Measurements from ENCODE around the gene KCNN3.
A peak's percentile ranks its signal among the peaks of the same experiment; 100 is the strongest.

The KCNN3 gene

DNA sequence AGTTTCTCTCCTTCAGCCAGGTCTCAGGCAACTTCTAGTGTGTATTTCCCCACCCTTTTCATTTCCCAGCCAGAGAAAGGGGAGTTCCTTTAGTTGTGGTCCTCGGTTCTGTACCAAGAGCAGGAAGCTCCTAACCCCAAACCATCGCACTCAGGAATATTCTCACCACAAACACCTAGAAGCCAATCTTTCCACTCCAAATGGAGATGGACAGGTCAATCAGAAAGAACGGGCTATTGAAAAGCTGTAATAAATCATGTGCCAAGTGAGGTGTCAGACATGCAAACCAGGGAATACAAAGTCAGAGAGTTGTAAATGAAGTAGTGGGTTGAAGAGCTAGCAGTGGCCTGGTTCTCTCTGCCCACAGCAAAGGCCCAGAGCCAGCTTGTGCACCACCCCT lies 77.2 kb downstream of the KCNN3 start:
- no peak for DNase-seq (ENCODE audit: low read depth in 2 of 2)

DNA sequence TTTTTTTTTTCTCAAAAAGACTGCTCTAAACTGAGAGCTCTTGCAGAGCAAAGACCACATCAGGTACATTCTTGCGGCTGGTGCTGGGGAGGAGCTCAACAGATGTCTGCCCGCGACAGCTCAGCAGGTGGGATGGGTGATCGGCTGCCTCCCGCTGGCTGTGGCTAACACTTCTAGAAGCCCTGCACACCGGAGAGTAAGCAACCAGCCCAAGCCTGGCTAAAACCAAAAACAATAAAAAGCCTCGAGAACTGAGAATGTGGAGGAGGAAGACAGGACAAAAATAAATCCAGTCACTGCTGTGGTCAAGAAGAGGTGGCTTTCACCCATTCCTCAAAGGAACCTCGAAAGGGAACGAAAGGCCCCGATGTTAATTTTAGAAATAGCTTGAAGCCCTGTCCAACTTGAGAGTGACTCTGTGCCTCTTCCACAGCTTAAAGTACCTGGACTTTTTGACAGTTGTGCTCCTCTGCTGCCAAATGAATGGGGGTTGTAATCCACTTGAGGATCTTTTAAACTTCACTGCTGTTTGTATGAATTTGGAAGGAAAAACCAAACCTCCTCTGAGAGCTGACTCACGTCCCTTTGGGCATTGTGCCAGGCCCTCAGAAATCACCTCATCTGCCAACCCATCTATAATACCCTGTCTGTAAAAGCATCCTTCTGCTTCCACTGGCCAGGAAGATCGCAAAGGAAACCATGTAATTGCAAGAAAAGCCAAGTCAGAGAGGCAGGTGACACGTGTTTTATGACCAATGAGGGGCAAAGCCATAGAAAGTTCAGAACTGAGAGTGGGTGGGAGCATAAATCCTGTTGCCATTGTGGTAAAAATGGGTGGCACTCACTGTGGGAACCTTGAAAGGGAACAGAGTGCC lies 78.6 kb downstream of the KCNN3 start:
- peak; percentile 64 to 74 for DNase-seq (ENCODE audit: low read depth in 2 of 2)

DNA sequence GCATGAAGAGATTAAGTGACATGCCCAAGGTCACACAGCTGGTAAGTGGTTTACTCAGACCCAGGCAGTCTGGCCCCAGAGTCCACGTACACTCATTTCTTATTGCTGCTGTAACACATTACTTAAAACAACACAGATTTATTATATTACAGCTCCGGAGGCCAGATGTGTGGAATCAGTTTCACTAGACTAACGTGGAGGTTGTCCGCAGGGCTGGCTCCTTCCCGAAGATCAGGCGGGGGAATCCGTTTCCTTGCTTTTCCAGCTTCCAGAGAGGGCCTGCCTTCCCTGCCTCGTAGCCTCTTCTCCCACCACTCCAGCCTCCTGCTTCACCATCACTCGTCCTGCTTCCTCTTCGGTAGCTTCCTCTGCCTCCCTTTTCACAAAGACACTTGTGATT lies 81.2 kb downstream of the KCNN3 start:
- DNase-seq (ENCODE audit: low read depth in 2 of 2): no peak

DNA sequence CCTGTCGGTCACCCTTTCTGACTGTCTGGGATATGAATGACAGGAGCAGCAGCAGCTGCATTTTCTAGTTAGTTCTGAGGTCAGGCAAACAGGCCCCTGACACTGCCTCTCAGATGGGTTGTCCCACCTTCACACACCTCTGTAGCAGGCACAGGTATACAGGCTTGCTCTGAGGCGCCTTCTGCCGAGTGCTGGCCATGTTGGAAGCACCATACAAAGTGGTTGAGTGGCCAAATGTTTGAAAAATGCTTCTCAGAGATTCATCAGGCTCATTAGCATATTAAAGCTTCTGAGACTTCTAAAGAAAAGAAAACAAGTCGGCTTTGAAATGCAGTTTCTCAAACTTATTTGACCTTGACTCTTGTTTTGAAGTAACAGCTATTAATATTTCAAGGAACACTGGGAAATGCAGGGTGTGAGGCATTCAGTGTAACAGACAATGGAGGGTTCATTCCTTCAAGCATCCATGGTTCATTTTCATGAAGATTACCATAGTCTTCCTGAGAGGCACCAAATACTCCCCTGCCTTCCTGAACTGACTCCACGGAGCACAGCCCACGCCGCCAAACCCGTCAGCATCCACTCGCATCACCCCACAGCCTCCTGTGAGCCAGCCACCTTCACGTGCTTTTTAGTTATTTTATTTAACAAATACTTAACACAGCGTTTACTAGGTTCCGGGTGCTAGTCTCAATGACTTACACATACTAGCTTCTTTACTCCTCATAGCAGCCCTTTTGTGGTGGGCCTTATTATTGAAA lies 81.8 kb downstream of the KCNN3 start:
- no peak for DNase-seq (ENCODE audit: low read depth in 2 of 2)

DNA sequence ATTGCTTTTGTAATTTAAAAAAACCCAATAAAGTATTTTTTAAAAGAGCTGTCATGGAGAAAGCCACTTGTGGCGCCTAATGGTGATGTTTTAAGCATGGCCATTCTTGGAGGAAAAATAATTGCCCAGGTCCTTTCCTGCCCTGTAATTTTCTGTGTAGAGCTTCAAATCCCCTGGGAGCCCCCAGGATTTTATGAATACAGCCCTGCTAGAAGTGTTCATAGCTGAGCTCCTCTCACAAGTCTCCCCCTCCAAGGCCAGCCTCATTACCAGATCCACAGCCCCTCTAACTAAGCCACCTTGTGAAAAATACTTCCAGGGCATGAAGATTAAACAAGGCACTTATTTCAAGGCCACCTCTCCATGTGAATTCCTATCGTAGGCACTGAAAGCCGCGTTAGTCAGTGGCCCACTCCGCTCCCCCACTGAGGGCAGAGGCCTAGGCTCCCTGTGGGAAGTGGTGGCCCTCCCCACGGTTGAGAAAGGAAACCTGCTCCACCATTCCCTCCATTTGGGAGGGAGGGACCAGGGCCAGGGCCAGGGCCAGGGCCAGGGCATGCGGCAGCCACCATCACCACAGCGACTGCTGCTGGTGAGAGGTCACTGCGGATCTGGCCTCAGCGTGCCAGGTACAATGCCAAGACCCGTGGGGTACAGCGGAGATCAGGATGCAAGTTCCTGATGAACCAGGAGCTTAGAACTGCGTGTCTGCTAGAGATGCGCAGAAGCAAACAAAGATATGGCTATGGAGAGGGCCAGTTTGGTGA lies 83.1 kb downstream of the KCNN3 start:
- no peak for DNase-seq (ENCODE audit: low read depth in 2 of 2)

DNA sequence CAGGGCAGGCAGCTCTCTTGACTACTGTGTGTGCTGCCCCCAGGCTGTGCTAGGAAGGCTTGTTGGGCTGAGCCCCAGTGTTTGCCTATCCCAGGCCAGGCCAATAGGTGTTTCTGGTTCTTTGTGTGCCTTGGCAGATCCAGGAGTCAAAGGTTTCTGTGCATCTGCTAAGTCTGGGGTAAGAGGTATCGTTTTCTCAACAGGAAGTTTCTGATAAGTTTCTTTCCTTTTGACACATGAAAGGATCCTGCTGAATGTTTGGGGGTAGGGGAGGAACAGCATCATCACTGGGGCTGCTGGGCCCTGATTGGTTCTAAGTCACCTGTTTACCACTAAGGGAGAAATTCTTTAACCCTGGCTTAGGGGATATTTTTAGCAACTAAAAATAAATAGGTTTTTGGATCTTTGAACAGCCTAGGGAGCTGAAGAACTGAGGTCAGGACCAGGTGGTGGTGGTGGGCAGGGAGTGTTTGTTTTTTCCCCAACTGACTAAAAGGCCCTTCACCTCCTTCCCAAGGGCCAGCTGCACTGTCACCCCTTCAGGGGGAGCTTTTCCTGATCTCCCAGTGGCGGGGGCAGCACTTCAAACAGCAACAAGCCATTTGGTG lies 85.1 kb downstream of the KCNN3 start:
- DNase-seq (ENCODE audit: low read depth in 2 of 2): peak in 1 of 2 donors; percentile 35

DNA sequence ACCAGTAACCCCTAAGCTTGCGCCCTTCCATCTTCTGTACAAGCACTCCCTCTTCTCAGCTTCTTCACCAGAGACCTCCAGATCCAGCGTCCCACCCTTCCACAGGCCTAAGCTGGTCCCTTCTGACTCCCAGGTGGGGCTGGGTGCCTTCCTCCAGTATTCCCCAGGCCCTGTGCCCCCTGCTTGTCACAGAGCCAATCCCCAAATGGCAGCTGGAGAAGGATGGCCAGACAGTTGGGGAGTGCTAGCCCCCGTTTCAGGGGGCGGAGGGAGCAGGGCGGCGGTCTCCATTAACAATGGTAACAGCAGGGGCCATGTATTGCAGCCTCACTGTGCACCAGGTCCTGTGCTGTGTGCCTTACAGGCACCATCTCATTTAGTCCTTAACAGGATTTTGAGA lies 85.7 kb downstream of the KCNN3 start:
- no peak for DNase-seq (ENCODE audit: low read depth in 2 of 2)

DNA sequence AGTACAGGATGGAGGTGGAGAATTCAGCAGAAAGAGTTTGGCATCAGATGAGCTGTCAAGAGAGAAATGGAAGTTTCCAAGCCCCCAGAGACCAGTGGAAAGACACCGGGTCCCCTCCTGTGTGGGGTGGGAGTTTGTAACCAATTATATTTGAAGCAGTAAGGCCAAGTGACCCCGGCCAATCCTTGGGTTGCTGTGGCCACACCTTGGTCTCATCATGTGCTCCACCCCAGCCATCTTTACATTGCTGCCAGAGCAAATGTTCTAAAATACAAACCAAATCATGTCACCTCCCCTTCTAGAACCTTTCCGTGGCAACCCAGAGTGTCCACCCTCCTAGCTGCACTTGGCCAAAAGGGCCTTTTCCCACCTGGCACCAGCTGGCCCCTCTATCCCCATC lies 86.1 kb downstream of the KCNN3 start:
- no peak for DNase-seq (ENCODE audit: low read depth in 2 of 2)

DNA sequence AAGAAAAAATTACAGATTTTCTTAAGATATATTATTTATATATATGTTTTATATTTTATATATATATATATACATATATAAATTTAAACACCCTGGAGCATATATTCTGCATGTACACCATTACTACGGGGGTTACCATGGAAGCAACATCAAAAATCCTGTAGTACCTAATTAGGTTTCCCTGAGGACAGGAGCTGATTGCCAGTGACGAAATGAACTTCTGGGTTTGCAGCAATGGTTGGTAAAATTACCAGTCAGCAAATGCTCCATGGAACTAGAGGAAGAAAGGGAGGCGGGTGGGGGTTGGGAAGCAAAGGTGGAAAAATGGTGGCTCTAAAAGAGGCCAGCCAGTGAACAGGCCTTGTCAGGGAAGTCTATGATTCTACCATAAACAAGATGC lies 89.5 kb downstream of the KCNN3 start:
- DNase-seq (ENCODE audit: low read depth in 2 of 2): no peak

DNA sequence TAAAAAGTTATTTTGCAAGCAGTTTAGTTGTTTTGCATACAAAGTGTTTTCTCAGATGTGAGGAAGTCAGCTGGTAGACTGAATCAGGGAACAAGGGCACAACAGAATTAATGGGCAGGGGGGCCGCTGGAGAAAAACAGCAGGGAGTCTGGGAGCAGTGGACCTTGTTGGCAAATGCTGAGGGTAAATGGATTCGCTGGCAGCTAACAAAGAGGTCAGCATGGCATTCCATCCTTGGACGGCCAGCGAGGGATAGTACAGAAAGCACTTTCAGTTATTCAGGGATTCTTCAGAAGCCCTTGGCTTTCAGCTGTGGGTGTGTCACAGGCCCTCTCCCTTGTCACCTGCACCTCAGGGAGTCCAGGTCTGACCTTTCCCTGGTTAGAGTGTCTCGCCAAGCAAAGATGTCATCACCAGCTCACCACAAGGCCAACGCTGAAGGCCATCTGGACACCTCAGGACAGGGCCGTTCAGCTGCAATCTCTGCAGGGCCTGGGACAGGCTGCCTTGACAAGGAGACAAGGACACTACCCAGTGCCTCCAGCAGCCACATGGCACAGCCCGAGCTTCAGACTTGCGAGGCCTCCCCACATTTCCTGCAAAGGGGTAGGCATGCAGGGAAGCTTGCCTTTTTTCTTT lies 90.4 kb downstream of the KCNN3 start:
- DNase-seq (ENCODE audit: low read depth in 2 of 2): no peak

DNA sequence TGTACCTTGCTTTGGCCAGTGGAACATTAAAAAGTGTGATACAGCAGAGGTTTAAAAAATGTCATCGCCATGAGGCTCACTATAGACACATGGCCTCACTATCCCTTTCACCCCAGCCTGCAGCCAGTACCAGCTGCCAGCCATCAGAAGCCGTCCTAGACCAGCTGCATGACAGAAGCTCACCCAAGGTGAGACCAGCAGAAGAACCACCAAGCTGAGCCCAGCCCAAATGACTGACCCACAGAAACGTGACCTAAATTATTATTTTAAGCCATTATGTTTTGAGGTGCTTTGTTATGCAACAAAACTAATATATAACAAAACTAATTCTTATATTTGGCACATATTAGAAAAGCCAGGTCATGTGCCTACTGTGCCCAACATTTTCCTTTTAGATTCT lies 91.1 kb downstream of the KCNN3 start:
- no peak for DNase-seq (ENCODE audit: low read depth in 2 of 2)

DNA sequence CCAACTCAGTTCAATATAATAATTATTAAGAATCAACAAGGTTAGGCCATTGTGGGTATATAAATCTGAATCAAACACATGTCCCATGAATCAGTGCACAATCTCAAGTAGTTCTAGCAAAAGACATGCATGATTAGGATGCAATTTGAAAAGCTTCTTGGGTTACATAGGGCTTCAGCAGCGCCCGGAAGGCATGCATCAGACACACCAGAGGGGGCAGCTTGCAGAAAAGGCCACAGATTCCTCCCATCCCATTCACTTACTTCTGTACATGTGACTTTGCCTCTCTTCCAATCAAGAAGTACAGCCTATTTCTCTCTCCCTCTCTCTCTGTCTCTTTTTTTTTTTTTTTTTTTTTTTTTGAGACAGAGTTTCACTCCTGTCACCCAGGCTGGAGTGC lies 91.8 kb downstream of the KCNN3 start:
- DNase-seq (ENCODE audit: low read depth in 2 of 2): no peak

DNA sequence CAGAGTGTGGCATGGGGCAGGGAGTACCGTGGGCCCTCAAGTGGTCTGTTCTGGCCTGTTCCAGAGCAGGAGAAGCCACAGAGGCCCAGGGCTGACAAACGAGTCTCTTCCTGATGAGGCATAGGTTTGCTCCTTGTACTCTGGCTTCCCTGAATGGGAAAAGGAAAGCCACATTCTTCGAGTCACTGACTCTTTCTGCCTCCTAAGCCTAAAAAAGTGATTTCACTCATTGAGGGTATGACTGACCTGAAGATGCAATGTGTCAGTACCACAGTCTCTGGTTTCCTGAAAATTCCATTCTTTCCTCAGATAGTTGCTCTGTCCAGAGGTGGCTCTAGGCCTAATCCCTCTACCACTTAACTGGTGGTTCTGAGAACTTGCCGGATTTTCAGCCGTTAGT lies 92.3 kb downstream of the KCNN3 start:
- DNase-seq (ENCODE audit: low read depth in 2 of 2): no peak

DNA sequence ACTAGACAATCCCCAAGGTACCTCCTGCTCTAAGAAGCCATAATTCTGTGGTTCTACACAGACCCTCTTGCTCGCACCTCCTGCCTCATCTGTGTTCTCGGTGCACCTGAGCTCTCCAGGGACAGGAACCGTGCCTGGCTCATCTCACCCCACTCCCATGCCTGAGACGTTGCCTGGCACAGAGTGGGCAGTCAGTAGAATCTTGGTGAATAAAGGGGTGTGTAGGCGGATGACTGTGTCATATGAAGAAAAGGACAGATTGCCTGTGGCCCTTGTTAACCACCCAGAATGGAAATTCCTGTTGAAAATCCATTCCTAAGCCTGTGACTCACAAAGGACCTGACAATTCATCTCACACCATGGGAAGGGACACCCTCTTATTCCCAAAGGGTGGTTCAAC lies 92.9 kb downstream of the KCNN3 start:
- no peak for DNase-seq (ENCODE audit: low read depth in 2 of 2)

DNA sequence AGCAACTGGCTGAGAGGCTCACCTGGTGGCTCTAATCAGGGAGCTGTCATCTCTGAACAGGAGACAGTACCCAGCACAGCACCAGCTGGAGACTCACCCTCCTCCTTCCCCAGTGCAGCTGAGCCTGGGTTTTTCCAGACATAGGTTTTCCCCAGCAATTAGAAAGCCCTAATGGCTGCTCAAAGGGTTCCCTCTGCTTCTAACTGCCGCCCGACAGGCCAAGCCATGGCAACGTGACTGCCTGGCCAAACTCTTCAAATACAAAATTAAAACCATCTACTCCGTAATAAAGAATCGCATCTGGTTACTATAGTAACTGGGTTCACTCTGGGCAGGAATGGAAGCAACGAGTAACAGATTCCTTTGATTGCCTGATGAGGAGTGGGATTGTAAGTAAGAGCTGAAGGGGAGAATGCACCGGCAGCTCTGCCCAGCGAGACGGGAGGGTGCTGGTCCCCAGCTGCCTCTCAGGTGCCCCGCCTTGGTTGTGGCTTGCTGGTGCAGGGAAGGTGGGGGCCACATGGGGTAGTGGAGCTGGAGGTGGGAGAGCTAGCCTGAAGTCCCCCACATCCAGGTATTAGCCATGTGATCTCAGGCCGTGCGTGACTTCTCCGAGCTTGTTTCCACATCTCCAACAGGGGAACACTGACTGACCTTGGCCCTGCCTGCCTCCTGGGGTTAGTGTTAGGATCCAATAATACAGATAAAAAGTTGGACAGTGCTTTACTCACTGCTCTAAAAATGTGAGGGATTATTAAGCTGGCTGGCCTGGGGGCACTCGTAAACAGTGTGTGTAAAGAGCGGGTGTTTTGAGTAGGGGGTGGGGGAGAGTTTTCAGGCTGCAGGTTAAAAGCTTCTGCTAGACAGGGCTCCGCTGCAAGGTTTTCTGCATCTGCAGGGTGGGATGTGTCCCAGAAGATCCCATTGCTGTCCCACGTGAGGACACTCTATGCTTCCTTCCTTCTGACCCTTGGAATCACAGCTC lies 94.2 kb downstream of the KCNN3 start:
- no peak for DNase-seq (ENCODE audit: low read depth in 2 of 2)

DNA sequence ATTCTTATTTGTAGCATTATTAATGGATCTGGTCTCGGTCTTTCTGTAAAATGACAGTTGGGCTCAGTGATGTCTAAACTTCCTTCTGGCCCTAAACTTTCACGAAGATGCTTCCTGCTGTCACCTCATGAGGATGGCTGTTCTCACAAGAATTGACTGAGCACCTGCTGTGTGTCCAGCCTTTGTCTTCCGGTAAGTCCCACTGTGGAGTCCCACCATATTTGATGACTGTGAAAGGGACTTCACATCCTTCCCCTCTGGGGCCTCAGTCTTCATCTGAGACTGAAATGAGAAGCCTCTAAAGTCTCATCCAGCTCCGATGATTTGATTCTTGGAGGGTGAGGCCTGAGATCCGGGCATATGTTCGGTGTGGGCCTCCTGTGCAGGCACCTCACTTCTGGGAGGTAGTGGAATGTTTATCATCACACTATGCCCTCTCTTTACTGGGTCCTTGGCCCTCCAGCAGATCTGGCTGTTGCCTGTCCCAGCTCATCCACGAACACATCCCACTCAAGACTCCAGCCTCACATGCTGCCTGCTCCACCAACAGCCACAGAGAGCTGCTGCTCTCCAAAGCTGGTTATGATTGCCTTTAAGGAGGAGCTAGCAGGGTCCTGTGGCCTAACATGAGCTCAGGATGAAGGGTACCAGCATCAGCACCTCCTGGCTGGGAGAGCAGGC lies 95.8 kb downstream of the KCNN3 start:
- DNase-seq (ENCODE audit: low read depth in 2 of 2): no peak

DNA sequence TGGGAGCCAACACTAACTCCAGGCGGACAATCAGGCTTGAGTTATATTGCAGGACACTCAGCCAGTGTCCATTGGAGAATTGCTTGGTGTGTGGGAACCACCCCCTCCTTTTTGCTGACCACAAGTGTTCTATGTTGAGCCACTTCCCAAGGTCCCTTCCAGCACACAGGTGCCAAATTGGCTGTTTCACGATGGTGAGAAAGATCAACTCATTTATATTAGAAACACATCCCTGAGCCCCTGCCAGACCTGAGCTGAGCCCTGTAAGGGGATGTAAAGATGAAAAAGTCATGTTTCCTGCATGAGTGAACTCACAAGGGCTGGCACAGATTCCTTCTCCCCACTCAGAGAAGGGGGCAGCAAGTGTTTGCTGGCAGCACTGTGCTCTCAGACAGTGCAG lies 96.5 kb downstream of the KCNN3 start:
- DNase-seq (ENCODE audit: low read depth in 2 of 2): no peak

DNA sequence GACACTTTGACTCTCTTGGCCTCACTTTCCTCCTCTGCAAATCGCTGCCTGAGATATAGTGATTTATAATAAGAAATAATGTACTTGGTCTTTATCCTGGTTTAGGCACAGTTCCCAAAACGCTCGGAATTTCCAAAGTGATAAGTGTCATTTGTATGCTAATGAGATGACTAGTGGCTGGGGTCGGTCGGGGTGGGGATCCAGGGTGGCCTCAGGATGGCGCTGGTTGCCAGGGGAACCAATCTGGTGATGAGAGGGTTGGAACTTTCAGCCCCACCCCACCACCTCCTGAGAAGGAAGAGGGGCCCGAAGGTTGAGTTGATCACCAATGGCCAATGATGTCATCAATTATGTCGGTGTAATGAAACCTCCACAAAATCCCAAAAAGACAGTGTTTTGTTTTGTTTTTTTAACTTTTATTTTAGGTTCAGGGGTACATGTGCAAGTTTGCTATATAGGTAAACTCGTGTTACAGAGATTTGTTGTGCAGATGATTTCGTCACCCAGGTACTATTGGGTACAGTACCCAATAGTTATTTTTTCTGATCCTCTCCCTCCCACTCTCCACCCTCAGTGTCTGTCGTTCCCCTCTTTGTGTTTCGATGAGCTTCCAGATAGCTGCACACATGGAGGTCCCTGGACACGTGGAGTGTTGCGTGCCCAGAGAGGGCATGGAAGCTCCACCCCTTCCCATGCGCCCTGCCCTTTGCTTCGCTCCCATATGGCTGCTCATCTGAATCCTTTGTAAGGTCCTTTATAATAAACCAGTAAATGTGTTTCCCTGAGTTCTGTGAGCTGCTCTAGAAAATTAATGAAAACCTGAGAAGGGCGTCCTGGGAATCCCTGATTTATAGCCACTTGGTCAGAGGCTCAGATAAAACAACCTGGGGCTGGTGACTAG lies 97.2 kb downstream of the KCNN3 start:
- DNase-seq (ENCODE audit: low read depth in 2 of 2): peak in 1 of 2 donors; percentile 33

DNA sequence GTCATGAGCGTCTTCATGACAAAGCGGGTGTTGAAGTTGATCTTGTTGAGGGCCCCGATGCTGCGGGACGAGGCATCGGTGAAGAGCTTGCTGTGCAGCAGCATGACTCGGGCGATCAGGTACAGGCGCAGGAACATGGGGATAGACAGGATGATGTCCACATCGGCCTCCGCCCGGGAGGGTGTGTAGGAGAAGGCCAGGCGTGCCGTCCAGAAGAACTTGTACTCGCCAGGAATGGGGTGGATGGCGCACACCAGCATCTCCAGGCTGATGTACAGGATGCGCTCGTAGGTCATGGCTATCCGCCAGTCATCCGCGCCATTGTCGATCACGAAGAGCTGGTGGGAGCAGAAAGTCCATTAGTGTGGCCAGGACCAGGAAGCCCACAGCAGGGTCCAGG lies 98.0 kb downstream of the KCNN3 start:
- DNase-seq (ENCODE audit: low read depth in 2 of 2): no peak

Data from stimulated activated CD8-positive, alpha-beta memory T cell treated with anti-CD3 and anti-CD28 coated beads, Interleukin-15, amount 100 ng/mL, for 48 hours (primary cell).